Ovary (tissue), 9 donors: Measurements from ENCODE around the gene ZNF845. TPM values are rescaled to one million over a fixed set of nuclear protein-coding genes. Genes with fewer than 3 reads are reported as not detected.
"Not testable (repeated sequence)": the region's sequence is repeated elsewhere in the genome, so short reads cannot be mapped to it uniquely, and the experiment has no call there.

ENCODE experiments used
- DNase-seq, 5 donors: peaks; one replicate each; pipeline ENCODE4 v3.0.0-alpha.2; 2019 to 2020
- H3K27ac ChIP-seq, 2 donors: fragments of 200-600 bp; one replicate each; pipeline versions ENCODE4 v1.5.1 to v1.8.0; 2019 to 2022
- H3K27me3 ChIP-seq: fragments of 200-600 bp; one replicate; pipeline ENCODE4 v1.8.0; 2022
- H3K36me3 ChIP-seq: fragments of 200-600 bp; sonication (generic); one replicate; pipeline ENCODE4 v1.5.1; 2019
- H3K4me1 ChIP-seq: one replicate; pipeline ENCODE4 v1.8.1; 2013; ENCODE audit warnings: mild to moderate bottlenecking, moderate library complexity; ENCODE audit not compliant: insufficient read depth
- H3K4me3 ChIP-seq: fragments of 200-600 bp; sonication (generic); one replicate; pipeline ENCODE4 v1.5.1; 2017
- H3K9me3 ChIP-seq, 2 donors: fragments of 200-600 bp in 1 of 2; sonication (generic) in 1 of 2; one replicate each; pipeline versions ENCODE4 v1.5.1 to v1.8.1; 2013 to 2019; ENCODE audit warnings: mild to moderate bottlenecking in 1 of 2, moderate library complexity in 1 of 2
- CTCF ChIP-seq, 3 donors: fragments of 450-650 bp in 2 of 3; fragments of 200-600 bp in 1 of 3; IDR thresholded peaks; one replicate each; pipeline versions ENCODE4 v1.5.1 to v1.8.0; 2016 to 2022; ENCODE audit warnings: antibody characterized with exemption in 3 of 3, mild to moderate bottlenecking in 1 of 3
- EP300 ChIP-seq: sonication (generic); formaldehyde crosslinking; IDR thresholded peaks from one replicate; pipeline ENCODE4 v1.6.1; 2017; ENCODE audit warnings: antibody characterized with exemption
- POLR2A ChIP-seq: fragments of 450-650 bp; IDR thresholded peaks from one replicate; pipeline ENCODE4 v1.6.1; 2017; ENCODE audit warnings: antibody characterized with exemption, mild to moderate bottlenecking, moderate library complexity
- WGBS, 3 donors: extraction: QIAGEN DNeasy Blood & Tissue Kit in 1 of 3; methylation state at CpG; one replicate each; pipeline versions ENCODE4 v1.1.5 to v1.1.7; 2013 to 2017; 5-methylcytosine and 5-hydroxymethylcytosine counted together
- intact Hi-C, 4 donors: fragments of 100-400 bp; cut with DNase I; formaldehyde crosslinking; loops; one replicate each; pipeline versions ENCODE4 v1.11.0 to v1.15.1; 2022 to 2023
- polyA plus RNA-seq, 2 donors: library from polyadenylated mRNA; stranded (reverse); fragments of 200-250 nt in 1 of 2; fragments of 350-450 nt in 1 of 2; fragmentation: Illumina TruSeq in 1 of 2; extraction: RNeasy Lipid Tissue Mini Kit (QIAGEN cat#74804) in 1 of 2; gene quantifications; one replicate each; pipeline ENCODE4 v1.2.3, GENCODE V29; 2013 to 2014
- total RNA-seq, 7 donors: library from RNA; depleted of rRNA in 2 of 7; stranded (reverse); fragments of >200 nt in 2 of 7; fragmentation: NEBNext Ultra II Directional in 3 of 7; extraction: Animal tissue kit (Norgen Biotek cat#: 25700) in 3 of 7; gene quantifications; one replicate each; pipeline versions ENCODE4 v1.1.0 to v1.2.4, GENCODE V29; 2016 to 2023
- donor health status: DM: no; HTN: no; CAD: no; lungs with moderate emphysema.
- donor health status: DM: no; HTN: no; CAD: no.
- donor health status: Bipolar disorder and iron deficiency.
- donor health status: DM: yes; HTN: yes; CAD: no.
- donor health status: DM: no; HTN: no; CAD: no.
- donor health status: DM: yes; HTN: yes; CAD: no.

Gene ZNF845
- total and polyA plus RNA-seq, 9 donors, result 3.1 to 8.2 (median 6.1) TPM

GRCh38 chr19:53294786-53295441 lies 38.6 kb upstream of the ZNF845 start:
- intact Hi-C loops, result no loop called here
- 78 to 83% (median 78%) methylated on average over 7 of the region's 7 CpGs for WGBS, 3 donors
- DNase-seq, result no peak
- H3K27ac ChIP-seq, result no peak overlapping the region
- TF ChIP-seq CTCF (IDR thresholded peaks at IDR 0.05), result no peak
- no peak for TF ChIP-seq EP300
- peaks cover 0 to 14% of the 10 kb centered on the region in 2 donors for H3K9me3 ChIP-seq
- H3K4me3 ChIP-seq, result no peak overlapping the region
- no peaks in the 10 kb centered on the region for H3K27me3 ChIP-seq
- H3K36me3 ChIP-seq, result no peaks in the 10 kb centered on the region
- H3K4me1 ChIP-seq, result no peaks in the 10 kb centered on the region

- DNase-seq, H3K9me3 ChIP-seq, H3K4me3 ChIP-seq, H3K27ac ChIP-seq, intact Hi-C loops, H3K27me3 ChIP-seq, H3K4me1 ChIP-seq, H3K36me3 ChIP-seq: not testable (repeated sequence)
- WGBS, 3 donors, result 29 to 57% methylated on average over 1 to 3 of the region's 8 CpGs; no CpG with 5 or more reads in 1 of the 3 donors
Observed at GRCh38 chr19:53301341-53301740, 32.2 kb upstream of the ZNF845 start.

- Histone ChIP-seq H3K4me1 (peaks cover 4% of the 10 kb centered on the region), H3K9me3 (no peaks in the 10 kb centered on the region), H3K36me3 (no peaks in the 10 kb centered on the region), H3K27me3 (no peaks in the 10 kb centered on the region), H3K4me3 (no peak overlapping the region), H3K27ac (no peak overlapping the region)
- TF ChIP-seq EP300 (no peak), CTCF (IDR thresholded peaks at IDR 0.05) (peak in 1 of 3 donors; percentile 12)
- DNase-seq, result peak in 3 of 5 donors; percentile 20 to 61 (median 47)
- intact Hi-C loops, result no loop called here
- 1 to 5% (median 4%) methylated on average over 32 of the region's 32 CpGs for WGBS, 3 donors
Observed at GRCh38 chr19:53308339-53308811, 25.2 kb upstream of the ZNF845 start.

GRCh38 chr19:53311044-53311443 lies 22.5 kb upstream of the ZNF845 start:
- Histone ChIP-seq H3K9me3 (no peaks in the 10 kb centered on the region), H3K4me3 (no peak overlapping the region), H3K27ac (no peak overlapping the region), H3K36me3 (no peaks in the 10 kb centered on the region), H3K27me3 (no peaks in the 10 kb centered on the region), H3K4me1 (peaks cover 4% of the 10 kb centered on the region)
- DNase-seq, result no peak
- intact Hi-C loops, result no loop called here
- TF ChIP-seq EP300 (no peak), POLR2A (no peak), CTCF (IDR thresholded peaks at IDR 0.05) (no peak)
- 27 to 52% (median 42%) methylated on average over 11 of the region's 11 CpGs for WGBS, 3 donors

GRCh38 chr19:53311897-53312296 lies 21.7 kb upstream of the ZNF845 start:
- H3K4me3 ChIP-seq, result no peak overlapping the region
- H3K27me3 ChIP-seq, result no peaks in the 10 kb centered on the region
- H3K36me3 ChIP-seq, result no peaks in the 10 kb centered on the region
- H3K9me3 ChIP-seq, result no peaks in the 10 kb centered on the region
- intact Hi-C loops, result no loop called here
- no peak for DNase-seq
- no peak overlapping the region for H3K27ac ChIP-seq
- peaks cover 4% of the 10 kb centered on the region for H3K4me1 ChIP-seq
- TF ChIP-seq POLR2A, result no peak
- no peak for TF ChIP-seq EP300
- no peak for TF ChIP-seq CTCF (IDR thresholded peaks at IDR 0.05)
- WGBS, 3 donors, result 62 to 70% (median 64%) methylated on average over 12 of the region's 12 CpGs
